ENCODE data around the gene TUBE1. TPM values are rescaled to one million over a fixed set of nuclear protein-coding genes. Genes with fewer than 3 reads are reported as not detected.

TUBE1 gene
- total RNA-seq, 2 experiments from 2014 or later = 38.7 to 39.1 TPM

- TF ChIP-seq, protein P1, sequence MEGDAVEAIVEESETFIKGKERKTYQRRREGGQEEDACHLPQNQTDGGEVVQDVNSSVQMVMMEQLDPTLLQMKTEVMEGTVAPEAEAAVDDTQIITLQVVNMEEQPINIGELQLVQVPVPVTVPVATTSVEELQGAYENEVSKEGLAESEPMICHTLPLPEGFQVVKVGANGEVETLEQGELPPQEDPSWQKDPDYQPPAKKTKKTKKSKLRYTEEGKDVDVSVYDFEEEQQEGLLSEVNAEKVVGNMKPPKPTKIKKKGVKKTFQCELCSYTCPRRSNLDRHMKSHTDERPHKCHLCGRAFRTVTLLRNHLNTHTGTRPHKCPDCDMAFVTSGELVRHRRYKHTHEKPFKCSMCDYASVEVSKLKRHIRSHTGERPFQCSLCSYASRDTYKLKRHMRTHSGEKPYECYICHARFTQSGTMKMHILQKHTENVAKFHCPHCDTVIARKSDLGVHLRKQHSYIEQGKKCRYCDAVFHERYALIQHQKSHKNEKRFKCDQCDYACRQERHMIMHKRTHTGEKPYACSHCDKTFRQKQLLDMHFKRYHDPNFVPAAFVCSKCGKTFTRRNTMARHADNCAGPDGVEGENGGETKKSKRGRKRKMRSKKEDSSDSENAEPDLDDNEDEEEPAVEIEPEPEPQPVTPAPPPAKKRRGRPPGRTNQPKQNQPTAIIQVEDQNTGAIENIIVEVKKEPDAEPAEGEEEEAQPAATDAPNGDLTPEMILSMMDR (IDR thresholded peaks at IDR 0.05) = no peak
- H3K4me1 Mint-ChIP-seq (ENCODE audit: low read depth) = peaks cover 29% of the 10 kb centered on the region
- no peak overlapping the region for H3K4me3 Mint-ChIP-seq
- intact Hi-C loops (cut with micrococcal nuclease) = no loop called here
- no peak overlapping the region for H3K27ac Mint-ChIP-seq
- CTCF ChIA-PET = interaction anchor here (3.2 kb wide), 1 partner anchor 22 kb away, joined by 9 read pairs; no protein-coding TSS in a partner anchor
- peaks cover 17% of the 10 kb centered on the region for H3K36me3 Mint-ChIP-seq (ENCODE audit: low read depth)
- POLR2A ChIA-PET = interaction anchor here (1.4 kb wide), 1 partner anchor 178 kb away, joined by 3 read pairs; no protein-coding TSS in a partner anchor
- DNase-seq (no peak), ATAC-seq (no peak)
- no peaks in the 10 kb centered on the region for H3K27me3 Mint-ChIP-seq
- H3K9me3 Mint-ChIP-seq = peaks cover 19% of the 10 kb centered on the region
These were observed 65.5 kb downstream of the TUBE1 start for GRCh38 chr6:112021691-112022310.

Other genes with a start within 250 kb of the TUBE1 start
- 100 to 1,000 TPM; 384 to 386 TPM for gene FYN, start 214.0 kb downstream of the TUBE1 start, total RNA-seq
- not detected for gene CCN6, start 33.4 kb downstream of the TUBE1 start, total RNA-seq
- gene FAM229B, start 109 bp upstream of the TUBE1 start, total RNA-seq = 10 to 100 TPM in 1 of 2 experiments, 1 to 10 TPM in 1; 7.6 to 10.2 TPM
- not detected for gene LAMA4, start 167.1 kb upstream of the TUBE1 start, total RNA-seq